Measurements from ENCODE around the gene PANK3. TPM values are rescaled to one million over a fixed set of nuclear protein-coding genes. Genes with fewer than 3 reads are reported as not detected.

Gene PANK3
- total RNA-seq, 4 donors from 2014 or later, result 25.8 to 44.2 (median 34.5) TPM

DNA sequence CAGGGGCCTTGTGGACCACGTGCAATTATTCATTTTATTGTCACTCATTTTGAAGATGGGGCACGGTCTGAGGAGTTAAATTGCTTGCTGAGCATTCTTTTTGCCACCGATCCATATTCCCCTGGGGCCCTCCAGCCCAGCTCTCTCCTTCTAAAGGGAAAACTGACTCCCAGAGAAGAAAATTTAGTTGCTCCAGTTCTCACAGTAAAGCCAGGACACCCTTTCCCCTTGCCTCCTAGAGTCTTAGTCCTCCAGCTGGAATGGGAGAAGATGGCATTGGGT lies 1.0 kb upstream of the PANK3 start:
- TF ChIP-seq, protein P1, sequence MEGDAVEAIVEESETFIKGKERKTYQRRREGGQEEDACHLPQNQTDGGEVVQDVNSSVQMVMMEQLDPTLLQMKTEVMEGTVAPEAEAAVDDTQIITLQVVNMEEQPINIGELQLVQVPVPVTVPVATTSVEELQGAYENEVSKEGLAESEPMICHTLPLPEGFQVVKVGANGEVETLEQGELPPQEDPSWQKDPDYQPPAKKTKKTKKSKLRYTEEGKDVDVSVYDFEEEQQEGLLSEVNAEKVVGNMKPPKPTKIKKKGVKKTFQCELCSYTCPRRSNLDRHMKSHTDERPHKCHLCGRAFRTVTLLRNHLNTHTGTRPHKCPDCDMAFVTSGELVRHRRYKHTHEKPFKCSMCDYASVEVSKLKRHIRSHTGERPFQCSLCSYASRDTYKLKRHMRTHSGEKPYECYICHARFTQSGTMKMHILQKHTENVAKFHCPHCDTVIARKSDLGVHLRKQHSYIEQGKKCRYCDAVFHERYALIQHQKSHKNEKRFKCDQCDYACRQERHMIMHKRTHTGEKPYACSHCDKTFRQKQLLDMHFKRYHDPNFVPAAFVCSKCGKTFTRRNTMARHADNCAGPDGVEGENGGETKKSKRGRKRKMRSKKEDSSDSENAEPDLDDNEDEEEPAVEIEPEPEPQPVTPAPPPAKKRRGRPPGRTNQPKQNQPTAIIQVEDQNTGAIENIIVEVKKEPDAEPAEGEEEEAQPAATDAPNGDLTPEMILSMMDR (IDR thresholded peaks at IDR 0.05; ENCODE audit: low read depth), result no peak

DNA sequence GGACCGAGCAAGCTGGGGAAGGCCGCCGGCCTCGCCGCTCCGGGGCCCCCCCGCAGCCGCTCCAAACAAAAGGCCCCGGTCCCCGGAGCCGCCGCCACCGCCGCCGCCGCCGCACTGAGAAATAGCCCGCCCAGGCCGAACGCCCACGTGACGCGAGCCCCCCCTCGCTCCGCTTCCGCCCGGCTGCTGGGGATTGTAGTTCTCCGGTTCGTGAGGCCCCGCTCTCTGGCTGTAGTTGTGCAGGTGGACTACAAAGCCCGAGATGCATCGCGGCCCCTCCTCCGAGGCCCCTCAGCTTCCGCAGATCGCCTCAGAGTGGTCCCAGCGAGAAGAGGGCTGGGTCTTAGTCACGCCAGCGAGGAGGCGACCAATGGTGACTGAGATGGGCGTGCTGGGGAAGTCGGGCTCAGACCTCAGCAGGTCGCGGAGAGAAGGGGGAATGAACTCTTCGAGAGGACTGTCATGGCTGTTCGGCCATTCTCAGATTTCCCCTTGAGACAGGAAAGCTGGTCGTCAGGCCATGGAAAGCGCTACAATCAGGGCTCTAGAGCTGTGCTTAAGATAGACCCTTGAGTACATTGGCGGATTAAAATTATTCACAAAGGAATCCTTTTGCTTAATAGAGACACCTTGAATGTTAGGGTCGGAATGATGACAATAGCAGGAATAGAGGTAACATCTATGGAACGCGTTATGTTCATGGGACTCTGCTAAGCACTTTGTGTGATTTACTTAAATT lies 489 bp upstream of the PANK3 start:
- TF ChIP-seq, protein P1 (IDR thresholded peaks at IDR 0.05; ENCODE audit: low read depth), result no peak

DNA sequence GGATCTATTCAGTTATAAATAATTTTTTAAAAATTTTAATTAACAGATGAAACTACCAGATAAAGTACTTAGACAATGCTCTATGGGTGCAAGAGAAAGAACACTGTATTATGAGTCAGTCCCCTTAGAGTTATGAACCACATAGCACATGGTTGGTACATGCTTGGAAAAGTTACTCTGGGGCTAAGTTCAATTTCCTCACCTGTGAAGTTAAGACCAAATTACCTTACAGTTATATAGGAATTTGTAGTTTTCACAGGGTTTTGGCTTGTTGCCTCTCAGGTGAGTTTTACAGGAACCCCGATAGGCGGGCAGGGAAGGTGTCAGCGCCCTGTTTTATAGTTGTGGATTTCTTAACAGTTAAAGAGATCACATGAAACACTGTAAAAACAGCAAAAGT lies 1.2 kb downstream of the PANK3 start:
- TF ChIP-seq, protein P1 (IDR thresholded peaks at IDR 0.05; ENCODE audit: low read depth), result no peak

DNA sequence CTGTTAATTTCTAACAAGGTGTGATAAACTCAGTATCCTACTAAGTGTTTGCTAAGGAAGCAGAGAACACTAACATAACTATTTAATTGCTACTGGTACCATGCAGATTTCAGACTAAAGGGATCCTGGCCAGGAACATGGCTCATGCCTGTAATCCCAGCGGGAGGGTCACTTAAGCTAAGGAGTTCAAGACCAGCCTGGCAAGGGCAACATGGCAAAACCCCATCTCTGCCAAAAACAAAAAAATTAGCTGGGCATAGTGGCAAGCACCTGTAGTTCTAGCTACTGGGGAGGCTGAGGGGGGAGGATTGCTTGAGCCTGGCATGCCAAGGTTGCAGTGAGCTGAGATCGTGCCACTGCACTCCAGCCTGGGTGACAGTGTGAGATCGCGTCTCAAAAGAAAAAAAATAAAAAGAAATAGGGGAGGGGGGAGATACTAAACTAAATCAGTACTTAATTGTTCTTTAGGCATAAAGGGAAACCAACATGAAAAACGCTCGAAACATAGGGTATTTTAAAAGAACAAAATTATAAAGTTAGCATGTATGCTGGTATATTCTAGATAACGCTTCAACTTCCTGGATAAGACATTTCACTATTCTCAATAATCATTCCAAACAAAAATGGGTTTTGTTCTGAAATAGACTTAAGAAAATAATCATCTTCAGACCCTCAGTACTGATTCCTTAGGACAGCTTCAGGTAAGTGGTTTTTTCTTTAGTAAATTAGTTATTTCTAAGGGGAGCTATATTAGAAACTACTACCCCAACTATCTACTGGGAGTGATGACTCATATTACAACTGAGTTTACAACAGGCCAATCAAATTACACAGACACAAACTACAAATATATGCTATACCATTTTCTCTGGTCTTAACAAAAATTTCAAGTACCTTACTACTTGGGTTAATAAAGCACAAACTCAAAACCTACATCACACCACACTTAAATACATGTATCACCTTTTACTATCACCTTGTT lies 3.5 kb downstream of the PANK3 start:
- TF ChIP-seq, protein P1 (IDR thresholded peaks at IDR 0.05; ENCODE audit: low read depth), result no peak

DNA sequence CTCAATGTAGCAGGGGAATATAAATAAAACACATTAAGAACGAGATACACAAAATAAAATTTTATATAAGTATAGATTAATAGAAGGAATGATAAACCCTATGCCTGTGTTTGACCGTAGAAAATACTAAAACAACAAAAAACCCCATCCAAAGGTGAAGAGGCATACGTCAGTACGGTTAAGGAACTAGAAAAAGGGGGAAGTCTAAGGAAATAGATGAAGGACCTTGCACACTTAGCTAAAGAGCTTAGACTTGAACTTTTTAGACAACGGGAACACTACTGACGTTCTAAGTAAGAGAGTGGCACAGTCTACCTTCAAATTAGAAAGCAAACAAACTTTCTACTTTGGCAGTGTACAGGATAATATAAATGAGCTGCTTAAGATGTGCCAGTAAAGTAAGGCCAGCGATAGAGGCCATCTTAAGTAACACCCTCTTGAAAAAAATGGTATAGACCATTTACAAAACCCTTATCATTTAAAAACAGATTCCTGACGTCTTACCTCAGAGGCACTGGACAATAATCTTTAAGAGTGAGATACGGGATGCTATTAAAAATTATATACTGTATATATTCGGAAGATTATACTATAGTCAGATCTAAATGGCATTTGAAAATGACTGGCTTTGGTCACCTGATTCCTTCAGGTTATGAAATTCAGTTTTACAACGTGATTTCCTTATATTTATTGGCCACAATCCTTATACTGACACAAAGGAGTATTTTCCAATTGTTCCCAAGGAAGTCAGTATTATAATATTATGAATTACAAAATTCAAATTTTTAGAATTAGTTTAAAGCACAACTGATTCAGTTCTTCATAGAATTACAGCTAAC lies 8.5 kb downstream of the PANK3 start:
- TF ChIP-seq, protein P1 (IDR thresholded peaks at IDR 0.05; ENCODE audit: low read depth), result no peak

DNA sequence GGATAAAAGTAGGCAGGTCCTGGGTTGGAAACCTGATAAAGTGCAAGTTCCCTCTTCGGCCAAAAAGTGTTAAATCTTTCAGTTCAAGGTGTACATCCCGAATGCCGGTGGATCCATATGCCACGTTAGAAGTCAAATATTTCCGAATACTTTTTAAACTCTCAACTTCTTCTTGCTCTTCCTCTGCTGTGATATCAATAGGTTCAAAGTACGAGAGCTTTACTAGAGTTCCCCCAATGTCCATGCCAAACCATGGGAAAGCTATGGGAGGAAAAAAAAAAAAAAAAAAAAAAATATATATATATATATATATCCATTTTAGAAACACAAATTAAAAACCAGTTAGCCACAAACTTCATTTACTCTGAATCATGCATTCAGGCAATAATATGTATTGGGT lies 10.4 kb downstream of the PANK3 start:
- TF ChIP-seq, protein P1 (IDR thresholded peaks at IDR 0.05; ENCODE audit: low read depth), result no peak
